Mesenteric fat pad (tissue), 1 donor: ENCODE measurements around the gene PPP1R7. TPM values are rescaled to one million over a fixed set of nuclear protein-coding genes. Genes with fewer than 3 reads are reported as not detected.

ENCODE experiments used
- DNase-seq: peaks from one replicate; pipeline ENCODE4 v3.0.0-alpha.2; 2020; ENCODE audit warnings: low spot score
- total RNA-seq: library from RNA; stranded (reverse); fragmentation: NEBNext Ultra II Directional; extraction: Animal tissue kit (Norgen Biotek cat#: 25700); gene quantifications from one replicate; pipeline ENCODE4 v1.2.1, GENCODE V29; 2021
- donor health status: DM: yes; HTN: yes; CAD: no.

The PPP1R7 gene
- total RNA-seq, 1 donor from 2014 or later = 48.9 TPM

DNA sequence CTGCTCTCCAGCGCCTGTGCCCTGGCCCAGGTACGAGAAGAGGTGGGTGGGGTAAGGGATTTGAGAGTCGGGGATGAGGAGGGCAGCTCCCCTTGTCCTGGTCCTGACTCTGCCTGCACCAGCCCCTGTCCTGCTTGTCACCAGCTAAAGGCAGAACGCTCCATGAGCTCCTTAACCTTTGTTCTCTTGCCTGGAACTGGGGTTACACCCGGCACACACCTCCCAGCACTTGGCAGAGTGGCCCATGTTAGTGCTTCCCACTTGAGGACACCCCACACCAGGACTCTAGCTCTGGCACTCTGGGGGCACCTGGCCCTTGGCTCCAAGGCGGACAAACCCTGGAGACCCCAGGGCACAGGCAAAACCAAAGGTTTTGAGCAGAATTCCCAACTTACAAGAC is 57.4 kb downstream of the PPP1R7 start:
- DNase-seq = no peak

DNA sequence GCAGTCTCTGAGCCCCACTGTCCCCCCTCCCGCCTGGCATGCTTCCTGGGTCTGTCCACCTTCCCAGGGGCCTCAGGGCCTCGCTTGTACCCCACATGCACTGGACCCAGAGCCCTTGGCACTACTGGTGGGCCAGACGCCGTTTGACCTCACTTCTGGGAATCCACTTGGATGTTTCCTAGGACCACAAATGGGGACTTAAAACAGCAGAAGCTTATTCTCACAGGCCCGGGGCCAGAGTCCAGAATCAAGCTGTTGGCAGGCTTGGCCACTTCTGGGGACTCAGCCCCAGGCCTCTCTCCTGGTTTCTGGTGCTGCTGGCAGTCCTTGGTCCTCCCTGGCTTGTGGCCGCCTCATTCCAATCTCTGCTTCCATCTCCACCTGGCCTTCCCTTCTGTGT is 57.8 kb downstream of the PPP1R7 start:
- no peak for DNase-seq

DNA sequence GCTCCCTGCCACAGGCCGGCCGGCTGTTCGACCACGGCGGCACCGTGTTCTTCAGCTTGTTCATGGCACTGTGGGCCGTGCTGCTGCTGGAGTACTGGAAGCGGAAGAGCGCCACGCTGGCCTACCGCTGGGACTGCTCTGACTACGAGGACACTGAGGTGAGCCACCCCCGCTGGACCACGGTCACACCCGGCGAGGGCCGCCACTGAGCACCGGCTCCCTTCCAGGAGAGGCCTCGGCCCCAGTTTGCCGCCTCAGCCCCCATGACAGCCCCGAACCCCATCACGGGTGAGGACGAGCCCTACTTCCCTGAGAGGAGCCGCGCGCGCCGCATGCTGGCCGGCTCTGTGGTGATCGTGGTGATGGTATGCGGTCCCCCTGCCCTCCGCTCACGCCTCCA is 59.0 kb downstream of the PPP1R7 start:
- no peak for DNase-seq

DNA sequence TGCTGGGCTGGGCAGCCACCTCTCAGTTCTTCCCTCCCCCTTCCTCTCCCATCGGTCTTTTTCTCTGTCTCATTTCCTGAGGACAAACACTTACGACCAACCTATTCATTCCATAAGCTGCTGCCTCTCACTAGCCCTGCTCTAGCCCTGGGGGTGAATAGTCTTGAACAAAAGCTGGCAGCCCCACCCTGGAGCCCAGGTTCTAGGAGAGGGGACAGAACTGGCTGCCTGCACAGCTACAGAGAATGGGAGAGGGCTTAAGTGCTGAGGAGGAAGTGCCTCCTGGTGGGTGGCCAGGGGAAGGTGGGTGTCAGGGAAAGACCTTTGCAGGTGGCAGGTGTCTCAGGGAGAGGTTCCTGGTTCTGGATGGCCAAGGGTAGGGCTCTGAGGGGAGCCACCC is 61.0 kb downstream of the PPP1R7 start:
- no peak for DNase-seq

DNA sequence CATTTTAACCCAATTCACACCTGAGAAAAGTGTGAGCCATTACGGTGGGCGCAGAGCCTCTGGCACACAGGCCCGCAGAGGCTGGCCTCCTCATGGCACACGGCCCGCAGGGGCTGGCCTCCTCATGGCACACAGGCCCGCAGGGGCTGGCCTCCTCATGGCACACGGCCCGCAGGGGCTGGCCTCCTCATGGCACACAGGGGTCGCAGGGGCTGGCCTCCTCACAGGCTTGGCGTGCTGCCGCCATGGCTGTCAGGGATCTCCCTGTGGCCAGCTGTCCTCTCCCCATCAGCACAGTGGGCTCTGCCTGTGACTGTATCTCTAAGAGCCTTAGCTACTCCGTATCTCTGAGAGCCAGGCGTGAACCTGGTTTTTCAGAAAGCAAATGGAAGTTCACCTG is 62.8 kb downstream of the PPP1R7 start:
- no peak for DNase-seq

DNA sequence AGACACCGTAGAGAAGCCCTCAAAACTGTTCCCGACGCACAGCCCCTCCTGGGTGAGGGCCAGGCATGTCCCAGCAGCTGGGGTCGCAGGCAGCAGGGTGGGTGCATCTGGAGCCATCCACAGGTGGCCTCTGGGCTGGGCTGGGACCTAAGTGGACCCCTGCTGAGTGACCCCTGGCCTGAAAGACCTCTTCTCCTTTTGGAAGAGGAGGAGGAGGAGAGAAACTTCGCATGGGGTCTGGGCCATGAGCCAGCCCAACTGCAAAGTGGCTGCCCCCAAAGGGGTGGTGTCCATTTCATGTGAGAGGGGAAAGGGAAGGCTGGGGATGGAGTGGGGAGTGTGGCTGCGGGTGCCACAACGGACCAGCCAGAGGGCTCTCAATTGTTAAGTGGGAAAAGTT is 63.3 kb downstream of the PPP1R7 start:
- no peak for DNase-seq

DNA sequence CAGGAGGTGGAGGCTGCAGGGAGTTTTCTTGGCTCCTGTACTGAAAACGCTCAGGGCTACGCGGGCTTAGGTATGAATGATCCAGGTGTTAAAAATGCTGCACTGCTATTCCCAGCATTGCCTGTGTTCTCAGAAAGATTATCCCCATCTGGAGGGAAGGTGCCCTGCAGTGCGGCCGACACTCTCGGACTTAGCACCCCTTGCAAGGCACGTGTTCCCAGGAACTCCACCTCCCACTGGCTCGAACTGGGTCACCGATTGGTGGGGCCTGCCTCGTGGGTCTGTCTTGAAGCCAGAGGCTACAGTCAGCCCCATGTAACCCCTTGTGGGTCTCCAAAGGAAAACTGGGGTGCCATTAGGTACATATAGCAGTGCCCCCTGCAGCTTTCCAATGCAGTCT is 63.9 kb downstream of the PPP1R7 start:
- no peak for DNase-seq

DNA sequence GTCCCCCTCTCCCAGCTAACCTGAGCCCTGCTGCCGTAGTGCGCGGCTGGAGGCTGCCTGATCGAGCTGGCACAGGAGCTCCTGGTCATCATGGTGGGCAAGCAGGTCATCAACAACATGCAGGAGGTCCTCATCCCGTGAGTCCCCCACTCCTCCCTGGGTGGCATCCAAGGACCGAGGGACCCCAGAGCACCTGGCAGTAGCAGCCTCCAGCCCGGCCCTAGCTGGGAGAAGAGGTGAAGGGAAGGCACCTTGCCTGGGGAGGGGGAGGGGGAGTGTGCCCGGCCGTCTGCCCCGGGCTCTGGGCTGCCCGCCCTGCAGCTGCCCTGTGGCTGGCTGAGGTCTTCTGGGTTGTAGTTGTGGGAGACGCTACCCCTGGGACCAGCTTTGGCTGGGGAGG is 64.5 kb downstream of the PPP1R7 start:
- DNase-seq = no peak

DNA sequence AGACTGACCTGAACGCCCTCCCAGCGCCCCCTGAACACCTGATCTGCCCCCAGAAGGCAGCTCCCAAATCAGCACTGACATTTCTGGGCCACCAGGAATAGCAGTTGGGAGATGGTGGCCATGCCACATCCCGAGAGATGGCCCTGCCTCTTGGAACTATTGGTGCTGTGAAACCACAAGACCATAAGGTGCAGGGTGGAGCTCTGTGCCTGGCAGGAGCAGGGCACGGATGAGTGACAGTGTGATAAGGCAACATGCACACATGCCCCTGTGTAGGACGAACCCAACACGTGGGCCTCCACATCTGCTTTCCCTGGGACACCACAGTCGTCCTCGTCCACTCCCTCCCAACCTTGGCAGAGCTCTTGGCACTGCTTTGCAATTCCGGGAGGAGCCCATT is 65.2 kb downstream of the PPP1R7 start:
- no peak for DNase-seq

DNA sequence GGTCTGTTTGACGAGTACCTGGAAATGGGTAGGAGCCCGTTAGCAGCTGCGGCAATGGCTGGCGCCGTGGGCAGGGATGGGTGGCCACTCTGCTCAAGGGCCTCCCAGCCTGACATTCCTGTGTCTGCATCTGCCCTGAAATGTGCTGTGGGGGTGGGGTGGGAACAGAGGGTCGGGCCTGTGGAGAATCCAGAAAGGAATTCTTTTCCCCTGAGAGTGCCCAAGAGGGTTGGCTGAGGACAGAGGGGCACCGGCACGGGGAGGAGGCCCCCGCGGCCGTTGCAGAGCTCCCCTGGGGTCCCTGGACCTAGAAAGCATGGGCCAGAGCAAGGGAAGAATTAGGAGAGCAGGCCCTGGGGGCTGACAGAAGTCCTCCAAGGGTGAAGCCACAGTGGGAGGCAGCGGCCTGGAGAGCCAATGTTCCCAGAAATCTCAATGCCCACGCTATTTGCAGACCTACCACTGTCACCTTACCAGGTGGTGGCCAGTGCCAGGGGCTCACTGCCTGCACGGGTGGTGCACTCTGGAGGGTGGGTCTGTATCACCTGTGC is 66.0 kb downstream of the PPP1R7 start:
- DNase-seq = no peak

DNA sequence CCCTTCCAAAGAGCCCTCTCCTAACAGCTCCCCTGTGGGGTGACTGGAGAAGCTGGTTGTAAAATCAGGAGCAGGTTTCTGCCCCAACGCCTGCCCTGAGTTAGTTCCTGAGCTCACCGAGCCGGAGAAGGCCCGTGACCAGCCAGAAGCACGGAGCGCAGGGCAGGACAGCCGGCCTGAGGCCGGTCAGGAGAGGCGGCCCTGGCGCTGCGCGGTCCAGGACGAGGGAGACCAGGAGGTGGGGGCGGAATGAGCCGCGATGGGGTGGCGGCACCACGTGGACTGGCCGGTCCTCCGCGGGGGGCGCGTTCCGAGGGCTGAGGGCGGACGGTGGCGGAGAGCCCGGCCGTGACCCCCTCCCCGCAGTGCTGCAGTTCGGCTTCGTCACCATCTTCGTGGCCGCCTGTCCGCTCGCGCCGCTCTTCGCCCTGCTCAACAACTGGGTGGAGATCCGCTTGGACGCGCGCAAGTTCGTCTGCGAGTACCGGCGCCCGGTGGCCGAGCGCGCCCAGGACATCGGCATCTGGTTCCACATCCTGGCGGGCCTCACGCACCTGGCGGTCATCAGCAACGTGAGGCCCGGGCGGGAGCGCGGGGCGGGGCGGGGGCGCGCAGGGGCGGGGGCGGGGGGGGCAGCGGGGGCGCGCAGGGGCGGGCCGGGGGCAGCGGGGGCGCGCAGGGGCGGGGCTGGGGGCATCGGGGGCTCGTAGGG is 67.2 kb downstream of the PPP1R7 start:
- DNase-seq = peak; percentile 92

DNA sequence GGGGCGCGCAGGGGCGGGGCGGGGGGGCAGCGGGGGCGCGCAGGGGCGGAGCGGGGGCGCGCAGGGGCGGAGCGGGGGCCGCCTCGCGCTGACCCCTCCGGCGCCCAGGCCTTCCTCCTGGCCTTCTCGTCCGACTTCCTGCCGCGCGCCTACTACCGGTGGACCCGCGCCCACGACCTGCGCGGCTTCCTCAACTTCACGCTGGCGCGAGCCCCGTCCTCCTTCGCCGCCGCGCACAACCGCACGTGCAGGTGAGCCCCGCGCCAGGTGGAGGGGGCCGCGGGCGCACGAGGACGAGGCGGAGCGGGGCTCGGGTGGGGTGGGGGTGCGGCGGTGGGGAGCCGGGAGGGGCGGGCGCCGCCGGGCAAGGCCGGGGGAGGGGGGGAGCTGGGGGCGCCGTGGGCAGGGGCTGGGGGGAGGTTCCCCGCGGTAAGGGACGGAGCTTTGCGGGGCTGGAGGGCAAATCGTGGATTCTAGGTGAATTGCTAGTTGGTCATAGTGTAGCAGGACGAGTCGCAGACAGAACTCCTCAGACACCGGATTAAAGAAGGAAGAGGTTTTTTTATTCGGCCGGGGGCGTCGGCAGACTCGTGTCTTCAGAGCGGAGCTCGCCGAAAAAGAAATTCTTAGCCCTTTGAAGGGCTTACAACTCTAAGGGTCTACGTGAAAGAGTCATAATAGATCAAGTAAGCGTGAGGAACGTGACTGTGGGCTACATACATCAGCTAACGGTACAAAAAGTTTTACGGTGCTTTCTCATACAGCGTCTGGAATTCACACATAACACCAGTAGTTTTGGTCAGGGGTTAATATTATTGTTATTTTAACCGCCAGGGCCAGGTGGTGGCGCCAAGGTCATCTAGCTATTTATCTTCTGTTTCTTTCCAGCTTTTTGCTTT is 68.1 kb downstream of the PPP1R7 start:
- no peak for DNase-seq

DNA sequence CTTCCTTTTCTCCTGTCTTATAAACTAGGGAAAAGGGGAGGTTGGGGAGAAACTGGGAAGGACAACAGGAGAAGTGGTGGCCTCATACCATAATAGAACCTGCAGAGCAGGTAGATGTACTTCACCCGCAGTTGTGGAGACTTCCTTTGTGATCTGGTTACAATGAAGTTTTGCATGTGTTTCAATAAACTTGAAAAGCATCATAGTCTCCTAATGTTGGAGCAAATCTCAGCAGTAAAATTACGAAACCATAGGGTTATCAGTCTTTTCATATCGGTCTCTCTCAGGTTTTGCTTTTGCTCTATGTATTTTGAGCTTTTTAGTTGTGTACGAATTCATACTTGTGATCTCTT is 68.7 kb downstream of the PPP1R7 start:
- no peak for DNase-seq

DNA sequence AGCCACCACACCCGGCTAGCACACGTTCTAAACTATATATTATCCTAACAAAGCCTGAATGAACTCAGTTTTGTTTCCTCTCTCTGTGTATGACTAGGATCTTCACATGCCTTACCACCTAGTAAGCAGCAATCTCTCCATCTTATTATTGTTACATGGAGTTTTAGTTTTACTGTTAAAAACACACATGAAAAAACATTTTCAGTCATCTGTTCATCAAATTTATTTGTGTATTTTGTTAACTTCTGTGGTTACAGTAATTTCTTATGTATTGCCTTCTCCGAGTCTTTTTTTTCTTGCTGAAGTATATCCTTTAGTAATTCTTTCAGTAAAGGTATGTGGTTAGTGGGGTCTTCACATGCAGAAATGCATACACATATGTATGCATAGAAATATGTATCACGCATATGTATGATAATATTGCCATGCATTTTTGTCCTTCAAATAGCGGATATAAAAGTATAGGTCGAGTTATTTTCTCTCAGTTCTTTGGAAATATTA is 69.6 kb downstream of the PPP1R7 start:
- no peak for DNase-seq

DNA sequence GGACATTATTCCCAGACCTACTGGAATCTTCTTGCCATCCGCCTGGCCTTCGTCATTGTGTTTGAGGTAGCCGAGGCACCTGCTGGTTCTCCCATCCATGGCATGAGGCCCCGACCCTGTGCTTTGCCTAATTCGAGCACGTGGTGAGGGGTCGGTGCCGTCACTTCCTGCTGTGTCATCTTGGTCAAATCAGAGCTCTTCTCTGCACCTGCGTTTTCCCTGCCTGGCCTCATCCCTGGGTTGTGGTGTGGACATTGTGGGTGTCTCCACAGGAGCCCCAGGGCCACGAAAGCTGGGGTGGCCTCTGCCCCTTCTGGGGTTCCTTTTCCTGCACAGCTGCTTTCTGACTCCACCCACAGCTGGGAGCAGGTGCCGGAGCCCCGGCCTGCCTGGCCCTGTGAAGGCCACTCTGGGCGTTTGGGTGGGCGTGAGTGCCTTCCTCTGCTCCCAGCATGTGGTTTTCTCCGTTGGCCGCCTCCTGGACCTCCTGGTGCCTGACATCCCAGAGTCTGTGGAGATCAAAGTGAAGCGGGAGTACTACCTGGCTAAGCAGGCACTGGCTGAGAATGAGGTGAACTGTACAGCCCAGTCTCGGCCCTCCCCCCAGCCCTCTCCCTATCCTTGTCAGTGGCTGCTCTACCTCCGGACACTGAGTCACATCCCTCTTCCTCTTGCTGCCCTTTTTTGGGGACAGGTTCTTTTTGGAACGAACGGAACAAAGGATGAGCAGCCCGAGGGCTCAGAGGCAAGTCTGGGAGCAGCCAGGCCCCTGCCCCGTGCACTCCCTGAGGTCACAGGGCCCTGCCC is 73.1 kb downstream of the PPP1R7 start:
- no peak for DNase-seq

DNA sequence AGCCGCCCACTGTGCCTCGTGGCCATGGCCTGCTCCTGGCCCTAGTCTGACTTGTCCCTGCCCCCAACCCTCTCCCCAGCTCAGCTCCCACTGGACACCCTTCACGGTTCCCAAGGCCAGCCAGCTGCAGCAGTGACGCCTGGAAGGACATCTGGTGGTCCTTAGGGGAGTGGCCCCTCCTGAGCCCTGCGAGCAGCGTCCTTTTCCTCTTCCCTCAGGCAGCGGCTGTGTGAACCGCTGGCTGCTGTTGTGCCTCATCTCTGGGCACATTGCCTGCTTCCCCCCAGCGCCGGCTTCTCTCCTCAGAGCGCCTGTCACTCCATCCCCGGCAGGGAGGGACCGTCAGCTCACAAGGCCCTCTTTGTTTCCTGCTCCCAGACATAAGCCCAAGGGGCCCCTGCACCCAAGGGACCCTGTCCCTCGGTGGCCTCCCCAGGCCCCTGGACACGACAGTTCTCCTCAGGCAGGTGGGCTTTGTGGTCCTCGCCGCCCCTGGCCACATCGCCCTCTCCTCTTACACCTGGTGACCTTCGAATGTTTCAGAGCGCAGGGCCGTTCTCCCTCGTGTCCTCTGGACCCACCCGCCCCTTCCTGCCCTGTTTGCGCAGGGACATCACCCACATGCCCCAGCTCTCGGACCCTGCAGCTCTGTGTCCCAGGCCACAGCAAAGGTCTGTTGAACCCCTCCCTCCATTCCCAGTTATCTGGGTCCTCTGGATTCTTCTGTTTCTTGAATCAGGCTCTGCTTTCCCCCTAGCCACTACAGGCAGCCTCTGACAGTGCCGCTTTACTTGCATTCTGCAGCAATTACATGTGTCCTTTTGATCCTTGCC is 74.0 kb downstream of the PPP1R7 start:
- DNase-seq = no peak

DNA sequence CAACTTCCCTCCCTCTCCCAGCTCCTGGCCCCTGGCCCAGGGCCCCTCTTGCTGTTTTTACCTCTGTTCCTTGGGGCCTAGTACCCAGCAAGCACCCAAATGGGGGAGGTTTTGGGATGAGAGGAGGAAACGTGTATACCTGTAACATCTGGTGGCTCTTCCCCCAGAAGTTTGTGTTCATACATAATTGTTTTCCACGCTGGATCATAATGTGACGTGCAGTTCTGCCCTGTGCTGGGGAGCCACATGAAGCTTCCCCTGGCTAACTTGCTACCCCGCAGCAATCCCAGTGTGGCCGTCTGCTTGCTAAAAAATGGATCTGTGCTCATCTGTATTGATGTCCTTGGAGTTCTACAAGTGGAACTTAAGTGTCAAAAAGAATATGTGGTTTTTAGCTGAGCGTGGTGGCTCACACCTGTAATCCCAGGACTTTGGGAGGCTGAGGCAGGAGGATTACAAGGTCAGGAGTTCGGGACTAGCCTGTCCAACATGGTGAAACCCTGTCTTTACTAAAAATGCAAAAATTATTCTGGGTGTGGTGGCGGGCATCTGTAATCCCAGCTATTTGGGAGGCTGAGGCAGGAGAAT is 74.7 kb downstream of the PPP1R7 start:
- DNase-seq = no peak

DNA sequence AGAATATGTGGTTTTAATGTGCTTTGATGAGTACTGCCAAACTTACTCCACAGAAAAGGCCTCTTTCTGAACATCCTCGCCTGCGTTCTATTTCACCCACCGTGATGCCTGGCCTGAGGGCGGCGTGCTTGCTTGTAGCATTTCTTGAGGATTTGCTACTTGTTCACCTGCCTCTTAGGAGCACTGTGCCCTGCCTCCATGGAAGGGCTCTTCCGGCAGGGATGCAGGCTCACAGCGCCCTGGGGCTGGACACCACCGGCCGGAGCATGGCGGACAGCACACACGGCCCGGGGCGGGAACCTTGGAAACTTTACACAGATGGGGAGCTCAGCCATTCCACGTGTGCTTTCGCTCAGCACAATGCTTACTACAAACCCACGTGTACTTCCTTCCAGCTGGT is 75.3 kb downstream of the PPP1R7 start:
- DNase-seq = no peak

DNA sequence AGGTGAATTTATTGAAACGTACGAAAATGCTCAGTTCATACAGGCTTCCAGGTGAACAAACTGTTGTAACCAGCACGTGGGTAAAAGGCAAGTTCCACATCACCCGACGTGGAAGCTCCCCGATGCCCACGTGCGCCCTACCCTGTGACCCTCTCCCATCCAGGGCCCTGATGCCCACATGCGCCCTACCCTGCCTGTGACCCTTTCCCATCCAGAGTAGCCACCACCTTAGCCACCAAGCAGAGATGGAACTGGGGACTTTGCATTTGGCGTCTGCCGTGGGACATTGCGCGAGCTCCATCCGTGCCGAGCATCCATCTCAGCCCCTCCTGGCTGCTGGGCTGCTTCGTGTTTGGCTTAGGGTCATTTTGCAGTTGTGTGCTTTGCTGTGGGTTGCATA is 75.7 kb downstream of the PPP1R7 start:
- DNase-seq = no peak
